GM03348 (cell line): ENCODE results near the gene HDDC3.
"Not testable (repeated sequence)": the region's sequence is repeated elsewhere in the genome, so short reads cannot be mapped to it uniquely, and the experiment has no call there.

Experiments used
- DNase-seq: peaks from one replicate; pipeline ENCODE4 v3.0.0; 2012; ENCODE audit warnings: low spot score

HDDC3 gene

GRCh38 chr15:90909976-90910375 is 22.4 kb downstream of the HDDC3 start:
- DNase-seq = no peak

- not testable (repeated sequence) for DNase-seq
Observed at GRCh38 chr15:90909449-90909848, 22.9 kb downstream of the HDDC3 start.

GRCh38 chr15:90907838-90908507 is 24.4 kb downstream of the HDDC3 start:
- DNase-seq = no peak

GRCh38 chr15:90907051-90907660 is 25.2 kb downstream of the HDDC3 start:
- DNase-seq = no peak

- no peak for DNase-seq
Observed at GRCh38 chr15:90906181-90906849, 26.0 kb downstream of the HDDC3 start.

- no peak for DNase-seq
Observed at GRCh38 chr15:90905306-90906180, 26.8 kb downstream of the HDDC3 start.

- DNase-seq = no peak
Observed at GRCh38 chr15:90904746-90905145, 27.6 kb downstream of the HDDC3 start.

GRCh38 chr15:90903733-90904536 is 28.4 kb downstream of the HDDC3 start:
- DNase-seq = no peak

GRCh38 chr15:90902840-90903732 is 29.3 kb downstream of the HDDC3 start, which contains the start of gene MAN2A2:
Gene MAN2A2 (plus strand): TSS chr15:90903302. CDS start chr15:90904208, 906 bp downstream.
- DNase-seq = peak; percentile 83

GRCh38 chr15:90902040-90902839 is 30.1 kb downstream of the HDDC3 start:
- DNase-seq = peak; percentile 100

GRCh38 chr15:90901175-90902039 is 30.9 kb downstream of the HDDC3 start:
- DNase-seq = no peak

GRCh38 chr15:90897131-90897655 is 35.2 kb downstream of the HDDC3 start:
- DNase-seq = not testable (repeated sequence)

GRCh38 chr15:90895571-90896117 is 36.7 kb downstream of the HDDC3 start:
- DNase-seq = peak; percentile 20

- DNase-seq = no peak
Observed at GRCh38 chr15:90893175-90894090, 38.9 kb downstream of the HDDC3 start.

- no peak for DNase-seq
Observed at GRCh38 chr15:90892498-90893174, 39.7 kb downstream of the HDDC3 start.

- no peak for DNase-seq
Observed at GRCh38 chr15:90892023-90892422, 40.3 kb downstream of the HDDC3 start.
